Omental fat pad (tissue), 4 donors: ENCODE data around the gene FAM25G. TPM values are rescaled to one million over a fixed set of nuclear protein-coding genes. Genes with fewer than 3 reads are reported as not detected.

Experiments
- ATAC-seq: fragments of 150-250 bp; one replicate; pipeline ENCODE4 v1.9.1; 2016; ENCODE audit warnings: mild to moderate bottlenecking, moderate library complexity; ENCODE audit not compliant: low FRiP score
- DNase-seq: peaks from one replicate; pipeline ENCODE4 v3.0.0-alpha.2; 2019; ENCODE audit warnings: low spot score
- CTCF ChIP-seq, 3 donors: fragments of 450-650 bp; IDR thresholded peaks; one replicate each; pipeline ENCODE4 v1.5.1; 2016 to 2017; ENCODE audit warnings: antibody characterized with exemption in 3 of 3, mild to moderate bottlenecking in 3 of 3, moderate library complexity in 2 of 3
- small RNA-seq: library from RNA; depleted of rRNA; stranded (forward); fragments of <200 nt; gene quantifications from one replicate; pipeline ENCODE3, GENCODE V24; 2016
- total RNA-seq, 4 donors: library from RNA; depleted of rRNA; stranded (reverse); fragments of >200 nt; gene quantifications; one replicate each; pipeline ENCODE4 v1.1.0, GENCODE V29; 2016

Gene FAM25G
- total RNA-seq, 4 donors from 2014 or later: not detected

- peak; percentile 59 for ATAC-seq
- TF ChIP-seq CTCF (IDR thresholded peaks at IDR 0.05): no peak
- DNase-seq: no peak
Observed at GRCh38 chr10:47438857-47439474, 52.5 kb downstream of the FAM25G start.

Small RNAs within 50 kb of the gene (small RNA-seq; reads per million reads assigned to genes)
- gene AL591684.3 (not detected), gene RNA5SP312 (not detected)

Other genes starting within 250 kb of the FAM25G start
- gene GDF10, start 191.5 kb downstream of the FAM25G start, total RNA-seq: 1 to 10 TPM in 1 of 4 donors, under 1 TPM in 3; 0.48 to 2.4 (median 0.66) TPM
- gene GDF2, start 169.2 kb downstream of the FAM25G start, total RNA-seq: not detected
- not detected for gene RBP3, start 143.3 kb downstream of the FAM25G start, total RNA-seq
- under 1 TPM in 2 of 4 donors, not detected in 2; 0.19 to 0.25 TPM for gene ZNF488, start 107.4 kb downstream of the FAM25G start, total RNA-seq
- 100 to 1,000 TPM in 2 of 4 donors, 10 to 100 TPM in 1, 1 to 10 TPM in 1; 1.3 to 183 (median 117) TPM for gene ANXA8, start 7.6 kb downstream of the FAM25G start, total RNA-seq
- gene AGAP9, start 31.9 kb upstream of the FAM25G start, total RNA-seq: 10 to 100 TPM in 2 of 4 donors, 1 to 10 TPM in 2; 1.3 to 13.1 (median 10.4) TPM